GM18873 (cell line): Measurements from ENCODE around the gene PPM1G.

Experiments
- ATAC-seq: cut with Tn5 transposase; IDR thresholded peaks from one replicate; pipeline ENCODE4 v1.9.1; 2021; ENCODE audit warnings: mild to moderate bottlenecking, moderate library complexity, moderate number of reproducible peaks; ENCODE audit not compliant: unreplicated experiment, low FRiP score

Gene PPM1G

GRCh38 chr2:27420996-27421395, 11.6 kb upstream of the PPM1G start:
- no peak for ATAC-seq

- no peak for ATAC-seq
Observed at GRCh38 chr2:27416151-27416550, 6.8 kb upstream of the PPM1G start.

- ATAC-seq, result no peak
Observed at GRCh38 chr2:27412419-27413152, 3.2 kb upstream of the PPM1G start.

- peak; percentile 22 for ATAC-seq
Observed at GRCh38 chr2:27408601-27409320, 630 bp downstream of the PPM1G start.

- ATAC-seq, result no peak
Observed at GRCh38 chr2:27407798-27408491, 1.4 kb downstream of the PPM1G start.

- ATAC-seq, result no peak
Observed at GRCh38 chr2:27400348-27401135, 8.8 kb downstream of the PPM1G start.

GRCh38 chr2:27398962-27399361, 10.4 kb downstream of the PPM1G start:
- no peak for ATAC-seq

GRCh38 chr2:27393225-27393624, 16.2 kb downstream of the PPM1G start:
- ATAC-seq, result no peak

GRCh38 chr2:27390822-27391679, 18.3 kb downstream of the PPM1G start:
- no peak for ATAC-seq

GRCh38 chr2:27381577-27382181, 27.7 kb downstream of the PPM1G start:
- ATAC-seq, result no peak

- ATAC-seq, result peak; percentile 60
Observed at GRCh38 chr2:27380626-27381545, 28.5 kb downstream of the PPM1G start, which contains the start of gene ZNF513. Gene ZNF513 (minus strand): TSS chr2:27380734. CDS start chr2:27380526, 208 bp downstream.

GRCh38 chr2:27379836-27380625, 29.4 kb downstream of the PPM1G start:
- ATAC-seq, result peak; percentile 10

- ATAC-seq, result no peak
Observed at GRCh38 chr2:27379383-27379835, 30.0 kb downstream of the PPM1G start.

- ATAC-seq, result no peak
Observed at GRCh38 chr2:27378809-27379290, 30.5 kb downstream of the PPM1G start.

- ATAC-seq, result no peak
Observed at GRCh38 chr2:27378096-27378808, 31.1 kb downstream of the PPM1G start.

GRCh38 chr2:27377618-27378095, 31.7 kb downstream of the PPM1G start:
- no peak for ATAC-seq
